BE2C (cell line): Measurements from ENCODE around the gene PPP4R3A.
A peak's percentile ranks its signal among the peaks of the same experiment; 100 is the strongest.
"Not testable (repeated sequence)": the region's sequence is repeated elsewhere in the genome, so short reads cannot be mapped to it uniquely, and the experiment has no call there.

Source experiments
- DNase-seq: peaks from one replicate; pipeline ENCODE4 v3.0.0-alpha.2; 2020
- H3K27me3 ChIP-seq: fragments of 250-450 bp; sonication (Bioruptor Pico); 2 replicates; pipeline ENCODE4 v1.5.1; 2020; ENCODE audit warnings: mild to moderate bottlenecking
- H3K36me3 ChIP-seq: fragments of 250-450 bp; sonication (Bioruptor Pico); 2 replicates; pipeline ENCODE4 v1.5.1; 2020; ENCODE audit warnings: mild to moderate bottlenecking
- H3K4me1 ChIP-seq: fragments of 250-450 bp; sonication (Bioruptor Pico); 2 replicates; pipeline ENCODE4 v1.5.1; 2020
- H3K4me3 ChIP-seq: 2 replicates; pipeline ENCODE4 v1.5.1; 2011; ENCODE audit warnings: low read depth, low read length
- H3K9me3 ChIP-seq: fragments of 250-450 bp; sonication (Bioruptor Pico); 2 replicates; pipeline ENCODE4 v1.5.1; 2020
- TF ChIP-seq, protein P1 (sequence below): IDR thresholded peaks from 2 replicates; pipeline ENCODE4 v1.5.1; 2012; ENCODE audit warnings: mild to moderate bottlenecking, low read depth, low read length

Gene PPP4R3A

DNA sequence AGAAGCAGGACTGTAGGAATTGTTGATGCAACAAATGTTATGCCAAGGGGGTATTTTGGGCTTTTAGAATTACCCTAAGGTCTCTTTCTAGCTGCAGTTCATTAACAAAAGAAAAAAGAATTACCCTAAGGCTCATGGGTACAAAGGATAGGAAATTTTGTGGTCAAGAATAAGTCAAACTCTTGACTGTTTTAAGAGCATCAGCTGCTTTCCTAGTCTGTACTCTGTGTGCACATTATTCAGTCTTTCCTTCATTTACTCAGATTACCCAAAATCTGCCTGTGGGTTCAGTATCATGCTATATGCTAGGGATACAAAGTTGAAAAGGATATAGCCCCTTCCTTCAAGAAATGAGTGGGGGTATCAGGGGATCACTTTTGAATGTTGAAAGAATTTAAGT is 56.0 kb downstream of the PPP4R3A start:
- no peak for DNase-seq
- no peaks in the 10 kb centered on the region for H3K27me3 ChIP-seq
- peaks cover 34% of the 10 kb centered on the region for H3K36me3 ChIP-seq
- H3K4me1 ChIP-seq, result no peaks in the 10 kb centered on the region
- no peaks in the 10 kb centered on the region for H3K9me3 ChIP-seq
- no peak overlapping the region for H3K4me3 ChIP-seq
- TF ChIP-seq, protein P1, sequence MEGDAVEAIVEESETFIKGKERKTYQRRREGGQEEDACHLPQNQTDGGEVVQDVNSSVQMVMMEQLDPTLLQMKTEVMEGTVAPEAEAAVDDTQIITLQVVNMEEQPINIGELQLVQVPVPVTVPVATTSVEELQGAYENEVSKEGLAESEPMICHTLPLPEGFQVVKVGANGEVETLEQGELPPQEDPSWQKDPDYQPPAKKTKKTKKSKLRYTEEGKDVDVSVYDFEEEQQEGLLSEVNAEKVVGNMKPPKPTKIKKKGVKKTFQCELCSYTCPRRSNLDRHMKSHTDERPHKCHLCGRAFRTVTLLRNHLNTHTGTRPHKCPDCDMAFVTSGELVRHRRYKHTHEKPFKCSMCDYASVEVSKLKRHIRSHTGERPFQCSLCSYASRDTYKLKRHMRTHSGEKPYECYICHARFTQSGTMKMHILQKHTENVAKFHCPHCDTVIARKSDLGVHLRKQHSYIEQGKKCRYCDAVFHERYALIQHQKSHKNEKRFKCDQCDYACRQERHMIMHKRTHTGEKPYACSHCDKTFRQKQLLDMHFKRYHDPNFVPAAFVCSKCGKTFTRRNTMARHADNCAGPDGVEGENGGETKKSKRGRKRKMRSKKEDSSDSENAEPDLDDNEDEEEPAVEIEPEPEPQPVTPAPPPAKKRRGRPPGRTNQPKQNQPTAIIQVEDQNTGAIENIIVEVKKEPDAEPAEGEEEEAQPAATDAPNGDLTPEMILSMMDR, result no peak

DNA sequence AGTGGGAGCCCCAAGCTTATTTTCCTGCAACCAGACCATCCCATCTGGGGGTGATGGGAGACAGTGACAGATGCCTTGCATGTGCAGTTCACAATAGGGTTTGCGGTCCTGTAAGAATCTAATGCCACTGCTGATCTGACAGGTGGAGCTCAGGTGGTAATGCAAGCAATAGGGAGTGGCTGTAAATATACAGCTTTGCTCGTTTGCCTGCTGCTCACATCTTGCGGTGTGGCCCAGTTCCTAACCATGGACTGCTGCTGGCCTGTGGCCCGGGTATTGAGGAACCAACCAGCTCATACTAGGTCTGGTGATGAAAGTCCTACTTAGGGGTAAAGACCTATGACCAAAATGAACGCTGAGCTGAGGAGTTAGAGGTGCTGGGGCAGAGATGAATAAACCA is 56.4 kb downstream of the PPP4R3A start:
- Histone ChIP-seq H3K36me3 (peaks cover 30% of the 10 kb centered on the region), H3K9me3 (no peaks in the 10 kb centered on the region), H3K27me3 (no peaks in the 10 kb centered on the region), H3K4me1 (no peaks in the 10 kb centered on the region), H3K4me3 (no peak overlapping the region)
- TF ChIP-seq, protein P1, result no peak
- DNase-seq, result no peak

DNA sequence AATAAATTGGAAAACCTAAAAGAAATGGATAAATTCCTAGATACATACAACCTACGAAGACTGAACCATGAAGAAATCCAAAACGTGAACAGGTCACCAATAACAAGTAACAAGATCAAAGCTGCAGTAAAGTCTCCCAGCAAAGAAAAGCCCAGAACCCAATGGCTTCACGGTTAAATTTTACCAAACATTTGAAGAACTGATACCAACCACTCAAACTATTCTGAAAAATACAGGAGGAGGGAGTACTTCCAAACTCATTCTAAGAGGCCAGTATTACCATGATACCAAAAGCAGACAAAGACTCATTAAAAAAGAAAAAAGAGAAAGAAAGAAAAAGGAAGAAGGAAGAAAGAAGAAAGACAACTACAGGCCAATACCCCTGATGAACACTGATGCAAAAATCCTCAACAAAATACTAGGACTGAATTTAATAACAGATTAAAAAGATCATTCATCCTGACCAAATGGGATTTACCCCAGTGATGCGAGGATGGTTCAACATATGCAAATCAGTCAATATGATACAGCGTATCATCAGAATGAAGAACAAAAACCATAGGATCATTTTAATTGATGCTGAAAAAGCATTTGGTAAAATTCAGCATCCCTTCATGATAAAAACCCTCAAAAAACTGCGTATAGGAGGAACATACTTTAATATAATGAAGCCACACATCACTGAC is 65.6 kb downstream of the PPP4R3A start:
- H3K9me3 ChIP-seq, result no peaks in the 10 kb centered on the region
- DNase-seq, result no peak
- TF ChIP-seq, protein P1, result no peak
- H3K27me3 ChIP-seq, result peaks cover 14% of the 10 kb centered on the region; the same call in 1 of the 2 replicates
- no peaks in the 10 kb centered on the region for H3K4me1 ChIP-seq
- H3K36me3 ChIP-seq, result no peaks in the 10 kb centered on the region
- no peak overlapping the region for H3K4me3 ChIP-seq

DNA sequence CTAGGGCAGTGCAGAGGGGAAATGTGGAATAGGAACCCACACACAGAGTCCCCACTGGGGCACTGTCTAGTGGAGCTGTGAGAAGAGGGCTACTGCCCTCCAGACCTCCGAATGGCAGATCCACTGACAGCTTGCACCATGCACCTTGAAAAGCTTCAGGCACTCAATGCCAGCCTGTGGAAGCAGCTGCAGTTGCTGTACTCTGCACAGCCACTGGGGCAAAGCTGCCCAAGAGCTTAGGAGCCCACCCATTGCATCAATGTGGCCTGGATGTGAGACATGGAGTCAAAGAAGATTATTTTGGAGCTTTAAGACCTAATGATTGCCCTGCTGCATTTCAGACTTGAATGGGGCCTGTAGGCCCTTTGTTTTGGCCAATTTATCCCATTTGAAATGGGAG is 70.8 kb downstream of the PPP4R3A start:
- Histone ChIP-seq H3K4me3 (no peak overlapping the region), H3K9me3 (no peaks in the 10 kb centered on the region), H3K27me3 (peaks cover 14% of the 10 kb centered on the region; the same call in 1 of the 2 replicates), H3K36me3 (no peaks in the 10 kb centered on the region), H3K4me1 (no peaks in the 10 kb centered on the region)
- no peak for DNase-seq
- TF ChIP-seq, protein P1, result peak; percentile 22; the same call in 1 of the 2 replicates

DNA sequence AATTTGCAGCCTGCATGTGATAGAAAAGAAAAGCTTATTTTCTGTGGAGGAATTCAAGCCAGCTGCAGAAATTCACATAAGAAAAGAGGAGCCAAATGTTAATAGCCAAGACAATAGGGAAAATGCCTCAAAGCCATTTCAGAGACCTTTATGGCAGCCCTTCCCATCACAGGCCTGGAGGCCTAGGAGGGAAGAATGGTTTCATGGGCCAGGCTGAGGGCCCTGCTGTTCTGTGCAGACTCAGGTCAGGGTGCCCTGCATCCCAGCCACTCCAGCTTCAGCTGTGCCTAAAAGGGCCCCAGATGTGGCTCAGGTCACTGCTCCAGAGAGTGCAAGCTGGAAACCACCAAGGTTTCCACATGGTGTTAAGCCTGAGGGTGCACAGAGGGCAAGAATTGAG is 71.3 kb downstream of the PPP4R3A start:
- TF ChIP-seq, protein P1, result no peak
- H3K36me3 ChIP-seq, result no peaks in the 10 kb centered on the region
- no peaks in the 10 kb centered on the region for H3K4me1 ChIP-seq
- no peak for DNase-seq
- peaks cover 9% of the 10 kb centered on the region; the same call in 1 of the 2 replicates for H3K27me3 ChIP-seq
- no peaks in the 10 kb centered on the region for H3K9me3 ChIP-seq
- no peak overlapping the region for H3K4me3 ChIP-seq

DNA sequence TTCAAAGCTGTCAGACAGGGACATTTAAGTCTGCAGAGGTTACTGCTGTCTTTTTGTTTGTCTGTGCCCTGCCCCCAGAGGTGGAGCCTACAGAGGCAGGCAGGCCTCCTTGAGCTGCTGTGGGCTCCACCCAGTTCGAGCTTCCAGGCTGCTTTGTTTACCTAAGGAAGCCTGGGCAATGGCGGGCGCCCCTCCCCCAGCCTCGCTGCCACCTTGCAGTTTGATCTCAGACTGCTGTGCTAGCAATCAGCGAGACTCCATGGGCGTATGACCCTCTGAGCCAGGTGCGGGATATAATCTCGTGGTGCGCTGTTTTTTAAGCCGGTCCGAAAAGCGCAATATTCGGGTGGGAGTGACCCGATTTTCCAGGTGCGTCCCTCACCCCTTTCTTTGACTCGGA is 73.8 kb downstream of the PPP4R3A start:
- H3K4me3 ChIP-seq, H3K36me3 ChIP-seq, H3K4me1 ChIP-seq, DNase-seq, H3K9me3 ChIP-seq, H3K27me3 ChIP-seq: not testable (repeated sequence)

DNA sequence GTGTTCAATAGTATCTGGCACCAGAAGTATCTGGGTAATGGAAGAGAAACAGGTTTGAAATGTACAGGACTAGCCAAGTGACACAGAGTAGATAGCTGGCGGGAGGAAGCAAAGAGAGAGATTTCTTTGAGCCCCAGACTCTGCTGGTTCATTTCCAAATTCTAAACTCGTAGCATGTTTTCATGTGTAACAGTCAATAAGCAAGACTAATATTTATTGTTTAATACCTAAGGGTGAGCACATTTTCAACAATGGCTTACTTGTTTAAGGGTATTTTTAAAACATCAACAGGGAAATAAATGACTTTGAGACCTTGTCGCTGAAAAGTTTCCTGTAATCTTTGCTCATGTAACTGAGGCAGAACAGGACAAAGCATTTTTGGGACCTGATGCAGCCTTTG is 80.7 kb downstream of the PPP4R3A start:
- no peak for DNase-seq
- H3K36me3 ChIP-seq, result no peaks in the 10 kb centered on the region
- H3K4me3 ChIP-seq, result no peak overlapping the region
- H3K9me3 ChIP-seq, result no peaks in the 10 kb centered on the region
- no peaks in the 10 kb centered on the region for H3K27me3 ChIP-seq
- no peaks in the 10 kb centered on the region for H3K4me1 ChIP-seq
- TF ChIP-seq, protein P1, result no peak

DNA sequence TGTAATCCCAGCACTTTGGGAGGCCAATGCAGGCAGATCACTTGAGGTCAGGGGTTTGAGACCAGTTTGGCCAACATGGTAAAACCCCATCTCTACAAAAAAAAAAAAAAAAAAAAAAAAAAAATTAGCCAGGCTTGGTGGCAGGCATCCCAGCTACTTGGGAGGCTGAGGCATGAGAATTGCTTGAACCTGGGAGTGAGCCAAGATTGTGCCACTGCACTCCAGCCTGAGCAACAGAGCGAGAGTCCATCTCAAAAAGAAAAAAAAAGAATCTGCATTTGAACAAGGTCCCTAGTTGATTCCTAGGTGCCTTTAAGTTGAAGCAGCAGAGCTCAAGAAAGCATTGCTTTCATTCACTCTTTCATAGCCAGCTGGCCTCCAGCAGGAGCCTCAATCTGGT is 81.2 kb downstream of the PPP4R3A start:
- DNase-seq, H3K4me3 ChIP-seq: not testable (repeated sequence)

DNA sequence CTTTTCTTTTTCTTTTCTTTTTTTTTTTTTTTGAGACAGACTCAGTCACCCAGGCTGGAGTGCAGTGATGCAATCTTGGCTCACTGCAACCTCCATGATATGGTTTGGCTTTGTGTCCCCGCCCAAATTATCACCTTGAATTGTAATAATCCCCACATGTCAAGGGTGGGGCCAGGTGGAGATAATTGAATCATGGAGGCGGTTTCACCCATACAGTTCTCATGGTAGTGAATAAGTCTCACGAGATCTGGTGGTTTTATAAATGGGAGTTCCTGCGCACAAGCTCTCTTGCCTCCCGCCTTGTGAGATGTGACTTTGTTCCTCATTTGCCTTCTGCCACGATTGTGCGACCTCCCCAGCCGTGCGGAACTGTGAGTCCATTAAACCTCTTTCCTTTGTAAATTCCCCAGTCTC is 84.6 kb downstream of the PPP4R3A start:
- H3K4me3 ChIP-seq, H3K4me1 ChIP-seq, DNase-seq, H3K9me3 ChIP-seq, H3K27me3 ChIP-seq, H3K36me3 ChIP-seq: not testable (repeated sequence)

More for the DNA sequence above, 81.2 kb downstream of the PPP4R3A start:
- not testable (repeated sequence) for H3K9me3 ChIP-seq, H3K4me1 ChIP-seq, H3K27me3 ChIP-seq, H3K36me3 ChIP-seq
